NK-92 (cell line): ENCODE data around the gene IFITM10.
"Not testable (repeated sequence)": the region's sequence is repeated elsewhere in the genome, so short reads cannot be mapped to it uniquely, and the experiment has no call there.

Experiments used
- DNase-seq: peaks from one replicate; lab custom pipeline; 2025; ENCODE audit not compliant: unreplicated experiment; lab: John Stamatoyannopoulos, UW

IFITM10 gene

GRCh38 chr11:1692708-1693326 is 57.6 kb downstream of the IFITM10 start:
- no peak for DNase-seq

GRCh38 chr11:1691878-1692707 is 58.3 kb downstream of the IFITM10 start:
- no peak for DNase-seq

GRCh38 chr11:1691026-1691877 is 59.1 kb downstream of the IFITM10 start:
- DNase-seq: no peak

DNA sequence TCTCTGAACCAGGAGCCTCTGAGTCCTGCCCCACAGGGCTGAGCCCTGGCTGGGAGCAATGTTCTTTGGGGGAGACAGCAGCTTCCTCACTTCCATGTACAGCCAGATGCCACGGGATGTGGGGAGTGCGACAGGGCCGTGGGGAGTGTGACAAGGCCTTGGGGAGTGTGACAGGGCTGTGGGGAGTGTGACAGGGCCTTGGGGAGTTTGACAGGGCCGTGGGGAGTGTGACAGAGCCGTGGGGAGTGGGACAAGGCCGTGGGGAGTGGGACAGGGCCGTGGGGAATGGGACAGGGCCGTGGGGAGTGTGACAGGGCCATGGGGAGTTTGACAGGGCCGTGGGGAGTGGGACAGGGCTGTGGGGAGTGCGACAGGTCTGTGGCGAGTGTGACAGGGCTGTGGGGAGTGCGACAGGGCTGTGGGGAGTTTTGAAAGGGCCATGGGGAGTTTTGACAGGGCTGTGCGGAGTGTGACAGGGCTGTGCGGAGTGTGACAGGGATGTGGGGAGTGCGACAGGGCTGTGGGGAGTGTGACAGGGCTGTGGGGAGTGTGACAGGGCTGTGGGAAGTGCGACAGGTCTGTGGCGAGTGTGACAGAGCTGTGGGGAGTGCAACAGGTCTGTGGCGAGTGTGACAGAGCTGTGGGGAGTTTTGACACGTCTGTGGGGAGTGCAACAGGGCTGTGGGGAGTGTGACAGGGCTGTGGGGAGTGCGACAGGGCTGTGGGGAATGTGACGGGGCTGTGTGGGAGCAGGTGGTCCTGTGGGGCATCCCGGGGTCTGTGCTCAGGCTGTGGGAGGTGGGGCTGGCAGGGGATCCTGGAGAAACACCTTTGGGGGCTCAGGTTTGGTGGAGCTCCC is 60.0 kb downstream of the IFITM10 start:
- no peak for DNase-seq

GRCh38 chr11:1689250-1690166 is 60.9 kb downstream of the IFITM10 start:
- DNase-seq: not testable (repeated sequence)

DNA sequence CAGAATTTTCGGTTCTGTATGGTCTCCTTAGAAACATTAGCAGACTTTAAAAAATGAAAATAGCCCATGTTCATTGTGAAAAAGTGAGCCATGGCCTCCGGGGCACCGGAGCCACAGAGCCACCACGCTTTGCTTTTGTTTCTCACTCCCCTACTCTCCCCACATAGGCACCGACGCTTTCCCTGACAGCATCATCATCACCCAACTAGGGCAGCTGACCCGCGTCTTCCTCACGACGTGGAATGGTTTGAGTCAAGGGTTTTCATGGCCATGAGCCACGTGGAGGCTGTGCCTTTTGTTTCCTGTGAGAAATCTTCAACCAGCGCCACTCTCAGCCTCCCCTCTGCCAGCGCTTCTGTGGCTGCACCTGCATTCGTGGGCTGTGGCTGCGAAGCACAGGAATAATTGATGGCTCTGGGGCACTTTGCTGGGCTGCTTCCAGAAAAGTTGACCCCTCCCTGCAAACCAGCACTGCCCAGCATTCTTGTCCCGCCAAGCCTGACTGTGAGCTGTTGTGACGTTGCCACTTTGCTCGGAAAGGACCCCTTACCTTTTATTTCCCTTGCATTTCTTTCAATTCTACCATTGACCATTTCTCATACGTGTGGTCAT is 62.0 kb downstream of the IFITM10 start:
- not testable (repeated sequence) for DNase-seq

DNA sequence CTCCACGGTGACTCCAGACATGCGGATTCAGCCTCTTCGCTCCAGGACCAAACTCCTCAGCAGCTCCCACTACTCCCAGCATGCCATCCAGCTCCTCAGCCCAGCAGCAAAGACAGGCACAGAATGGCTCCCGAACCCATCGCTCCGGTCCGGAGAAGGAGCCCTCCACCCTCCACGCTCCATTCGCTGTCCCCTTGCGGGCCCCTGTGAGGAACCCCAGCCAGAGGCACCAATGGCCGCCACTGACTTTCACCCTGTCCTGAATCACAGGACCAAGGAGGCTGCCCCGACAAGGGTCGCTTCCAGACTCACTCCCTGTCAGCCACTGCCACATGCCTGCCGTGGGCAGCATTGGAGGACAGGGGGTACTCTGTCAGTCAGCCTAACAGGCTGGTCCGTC is 64.2 kb downstream of the IFITM10 start:
- DNase-seq: not testable (repeated sequence)

DNA sequence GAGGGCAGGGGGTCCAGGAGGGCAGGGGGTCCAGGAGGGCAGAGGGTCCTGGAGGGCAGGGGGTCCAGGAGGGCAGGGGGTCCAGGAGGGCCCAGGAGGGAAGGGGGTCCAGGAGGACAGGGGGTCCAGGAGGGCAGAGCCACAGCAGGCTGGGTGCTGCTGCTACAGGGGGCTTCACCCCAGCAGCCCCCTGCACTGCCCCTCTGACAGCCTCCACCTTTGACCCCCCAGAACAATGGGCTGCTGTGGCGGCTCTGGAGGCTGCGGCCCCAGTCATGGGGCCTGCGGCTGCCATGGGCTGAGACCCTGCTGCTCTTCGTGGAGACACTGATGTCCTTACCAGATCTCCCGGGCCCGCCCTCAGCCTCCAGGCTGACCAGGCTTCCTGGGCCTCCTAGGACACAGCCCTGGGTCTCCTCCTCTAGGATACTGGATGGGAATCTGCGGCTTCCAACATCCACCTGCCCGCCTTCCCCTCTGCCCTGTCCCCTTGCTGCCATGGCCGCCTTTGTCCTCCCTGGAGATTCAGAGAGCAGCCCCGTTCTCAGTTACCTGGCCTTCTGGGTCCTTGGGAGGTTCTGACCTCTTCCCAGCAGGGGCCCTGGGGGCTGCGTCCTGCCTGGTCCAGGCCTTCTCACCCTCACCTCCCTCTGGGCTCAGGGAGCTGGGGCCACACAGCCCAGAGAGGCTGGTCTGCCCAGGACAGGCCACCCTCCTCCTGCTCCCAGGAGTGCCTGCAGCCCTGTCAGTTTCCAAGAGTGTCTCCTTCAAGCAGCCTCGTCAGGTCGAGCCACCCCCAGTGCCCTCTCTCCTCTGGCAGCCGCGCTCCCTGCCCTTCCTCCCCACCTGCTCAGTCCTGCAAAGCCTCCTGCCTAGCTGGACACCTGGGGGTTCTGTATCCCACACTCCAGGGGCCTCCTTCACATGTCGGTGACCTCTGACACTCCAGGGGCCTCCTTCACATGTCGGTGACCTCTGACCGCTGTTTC is 65.2 kb downstream of the IFITM10 start:
- not testable (repeated sequence) for DNase-seq

DNA sequence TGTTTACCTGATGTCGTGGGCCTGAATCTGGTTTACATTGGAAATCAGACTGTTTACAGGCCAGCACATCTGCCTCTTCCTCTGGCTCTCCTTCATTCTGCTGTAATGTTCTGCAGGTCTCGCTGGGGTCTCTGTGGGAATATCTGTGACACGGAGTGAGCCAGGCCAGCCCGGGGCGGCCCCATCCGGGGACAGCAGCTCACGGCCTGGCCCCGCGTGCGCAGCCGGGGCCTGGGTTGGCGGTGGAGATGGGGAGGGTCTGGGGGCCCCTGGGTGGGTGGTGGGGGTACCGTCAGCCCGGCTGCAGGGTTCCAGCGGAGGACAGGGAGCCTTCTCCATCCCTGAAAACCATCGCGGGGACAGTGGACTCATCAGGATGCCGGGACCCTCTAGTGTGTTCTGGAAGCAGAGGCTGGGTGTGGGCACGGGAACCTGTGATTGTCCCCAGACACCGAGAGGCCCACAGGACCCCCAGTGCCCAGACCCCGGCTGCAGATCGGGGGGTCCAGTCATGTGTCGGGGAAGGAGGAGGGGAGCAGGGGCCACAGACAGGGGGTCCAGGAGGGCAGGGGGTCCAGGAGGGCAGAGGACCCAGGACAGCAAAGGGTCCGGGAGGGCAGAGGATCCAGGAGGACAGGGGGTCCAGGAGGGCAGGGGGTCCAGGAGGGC is 66.4 kb downstream of the IFITM10 start:
- DNase-seq: not testable (repeated sequence)

GRCh38 chr11:1683216-1683615 is 67.2 kb downstream of the IFITM10 start:
- not testable (repeated sequence) for DNase-seq
